ENCODE results near the gene PREB.

Gene PREB

GRCh38 chr2:27105981-27106380 lies 28.5 kb downstream of the PREB start:
- intact Hi-C loops (cut with DNase I) = no loop called here
- no peak for DNase-seq

- intact Hi-C loops (cut with DNase I) = no loop called here
Measured at GRCh38 chr2:27102329-27102728, 32.1 kb downstream of the PREB start.

GRCh38 chr2:27100036-27100435 lies 34.4 kb downstream of the PREB start:
- no peak for DNase-seq
- intact Hi-C loops (cut with DNase I) = no loop called here

More at GRCh38 chr2:27102329-27102728, 32.1 kb downstream of the PREB start:
- no peak for DNase-seq

- DNase-seq = no peak
- intact Hi-C loops (cut with DNase I) = loop anchor here (10.0 kb wide), 1 partner anchor 185 kb away; the partner anchor contains the start of gene TRIM54
Measured at GRCh38 chr2:27099334-27099955, 35.0 kb downstream of the PREB start.

DNA sequence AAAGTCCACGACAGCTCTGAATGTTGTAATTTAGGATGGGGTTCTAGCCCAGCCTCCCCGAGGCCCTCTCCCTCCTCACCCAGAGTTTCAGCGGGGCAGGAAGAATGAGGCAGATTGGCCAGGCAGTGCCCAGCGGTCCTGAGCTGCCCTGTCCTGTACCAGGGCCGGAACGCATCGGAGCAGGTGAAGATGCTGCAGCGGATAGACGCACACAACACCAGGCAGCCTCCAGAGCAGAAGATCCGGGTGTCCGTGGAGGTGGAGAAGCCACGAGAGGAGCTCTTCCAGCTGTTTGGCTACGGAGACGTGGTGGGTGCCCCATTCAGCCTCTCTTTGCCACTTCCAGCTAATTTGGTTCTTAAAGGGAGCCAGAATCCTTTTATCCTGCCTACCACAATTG lies 37.1 kb downstream of the PREB start:
- intact Hi-C loops (cut with DNase I) = loop anchor here (10.0 kb wide), 1 partner anchor 187 kb away; the partner anchor contains the start of gene TRIM54
- DNase-seq = no peak

GRCh38 chr2:27096748-27097297 lies 37.6 kb downstream of the PREB start:
- no peak for DNase-seq
- intact Hi-C loops (cut with DNase I) = loop anchor here (10.0 kb wide), 1 partner anchor 188 kb away; the partner anchor contains the start of gene TRIM54

GRCh38 chr2:27095745-27096651 lies 38.4 kb downstream of the PREB start:
- DNase-seq = peak; percentile 58 to 91 (median 80)
- intact Hi-C loops (cut with DNase I) = loop anchor here (10.0 kb wide), 1 partner anchor 189 kb away; the partner anchor contains the start of gene TRIM54

GRCh38 chr2:27095427-27095744 lies 39.0 kb downstream of the PREB start:
- intact Hi-C loops (cut with DNase I) = loop anchor here (10.0 kb wide), 1 partner anchor 189 kb away; the partner anchor contains the start of gene TRIM54
- no peak for DNase-seq

DNA sequence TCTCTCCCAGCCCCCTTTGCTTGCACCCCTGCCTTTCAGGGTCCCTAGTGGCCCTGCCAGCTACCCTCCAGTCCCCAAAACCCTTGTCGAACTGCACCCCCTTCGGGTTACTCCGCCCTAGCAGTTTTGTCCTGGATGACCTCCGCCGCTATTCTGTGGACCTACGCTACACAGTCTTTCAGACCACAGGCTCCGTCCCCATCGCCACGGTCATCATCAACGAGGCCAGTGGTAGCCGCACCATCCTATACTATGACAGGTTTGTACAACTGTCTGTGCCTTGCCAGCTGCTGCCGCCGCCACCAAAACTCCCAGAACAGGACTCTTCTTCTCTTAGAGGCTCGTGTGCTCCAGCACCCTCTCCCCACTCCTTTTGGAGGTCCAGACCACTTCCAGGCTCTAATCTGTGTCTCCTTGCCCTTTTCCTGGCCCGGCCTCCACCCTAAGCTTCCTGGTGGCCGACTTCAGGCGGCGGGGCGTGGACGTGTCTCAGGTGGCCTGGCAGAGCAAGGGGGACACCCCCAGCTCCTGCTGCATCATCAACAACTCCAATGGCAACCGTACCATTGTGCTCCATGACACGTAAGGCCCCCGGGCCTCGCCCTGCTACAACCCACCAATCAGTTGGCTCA lies 40.0 kb downstream of the PREB start:
- intact Hi-C loops (cut with DNase I) = loop anchor here (10.0 kb wide), 1 partner anchor 190 kb away; the partner anchor contains the start of gene TRIM54
- no peak for DNase-seq

GRCh38 chr2:27093430-27094352 lies 40.7 kb downstream of the PREB start:
- intact Hi-C loops (cut with DNase I) = loop anchor here (10.0 kb wide), 1 partner anchor 191 kb away; the partner anchor contains the start of gene TRIM54
- no peak for DNase-seq

GRCh38 chr2:27092696-27093429 lies 41.6 kb downstream of the PREB start:
- DNase-seq = no peak

GRCh38 chr2:27091746-27092695 lies 42.4 kb downstream of the PREB start:
- intact Hi-C loops (cut with DNase I) = loop anchor here (10.0 kb wide), 1 partner anchor 193 kb away; the partner anchor contains the start of gene TRIM54
- DNase-seq = no peak

More at GRCh38 chr2:27092696-27093429, 41.6 kb downstream of the PREB start:
- intact Hi-C loops (cut with DNase I) = loop anchor here (10.0 kb wide), 1 partner anchor 192 kb away; the partner anchor contains the start of gene TRIM54

DNA sequence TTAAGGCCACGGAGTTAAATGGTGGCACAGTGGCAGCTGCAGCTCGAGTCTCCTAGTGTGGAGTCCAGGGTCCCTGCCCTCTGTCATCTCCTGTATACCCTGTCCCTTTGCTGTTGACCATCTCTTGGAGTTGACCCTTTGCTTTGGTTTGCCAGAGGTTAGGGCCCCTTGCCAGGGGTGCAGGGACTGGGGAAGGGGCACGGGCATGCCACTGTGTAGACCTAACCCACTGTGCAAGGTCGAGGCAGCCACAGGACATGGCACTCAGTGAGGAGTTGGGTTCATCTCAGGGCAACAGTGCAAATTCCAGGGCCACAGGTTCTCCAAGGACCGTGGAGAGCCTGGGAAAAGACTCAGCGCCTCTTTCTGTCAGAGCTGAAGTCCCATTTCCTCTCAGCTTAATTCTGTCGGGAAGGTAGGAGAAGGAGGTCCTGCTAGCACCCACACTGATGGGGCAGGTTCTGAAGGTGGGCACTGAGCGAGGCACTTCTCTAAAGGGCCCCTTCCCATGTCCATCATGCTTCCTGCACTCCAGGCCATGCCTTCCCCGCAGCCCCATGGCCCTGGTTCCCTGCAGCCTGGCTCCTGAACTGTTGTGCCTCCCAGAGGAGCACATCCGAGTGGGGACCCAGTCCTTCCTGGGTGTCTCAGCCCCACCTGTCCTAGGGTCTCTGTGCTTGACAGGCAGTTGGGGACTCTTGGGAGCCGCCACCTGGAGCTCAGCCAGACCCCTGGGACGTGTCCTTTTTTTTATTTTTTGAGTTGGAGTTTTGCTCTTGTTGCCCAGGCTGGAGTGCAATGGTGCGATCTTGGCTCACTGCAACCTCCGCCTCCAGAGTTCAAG lies 45.1 kb downstream of the PREB start:
- DNase-seq = no peak
- intact Hi-C loops (cut with DNase I) = loop anchor here (5.0 to 10.0 kb wide), 3 partner anchors 37 to 127 kb away; partner anchors contain the start of genes AGBL5 and TMEM214

DNA sequence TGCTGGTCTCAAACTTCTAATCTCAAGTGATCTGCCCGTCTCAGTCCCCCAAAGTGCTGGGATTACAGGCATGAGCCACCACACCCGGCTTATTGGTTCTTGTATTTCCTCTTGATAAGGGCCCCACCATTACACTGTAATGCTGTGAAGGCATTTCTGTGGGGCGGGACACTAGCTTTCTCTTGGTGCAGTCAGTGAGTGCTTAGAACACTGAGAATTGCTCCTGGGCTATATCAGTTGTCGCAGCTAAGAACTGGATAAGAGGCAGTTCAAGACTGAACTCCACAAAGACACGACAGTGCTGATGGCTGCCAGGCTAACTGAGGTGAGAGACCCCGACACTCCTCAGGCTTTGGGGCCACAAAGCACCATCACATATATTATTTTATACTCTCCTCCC lies 45.8 kb downstream of the PREB start:
- DNase-seq = no peak
- intact Hi-C loops (cut with DNase I) = loop anchor here (5.0 to 10.0 kb wide), 3 partner anchors 36 to 126 kb away; partner anchors contain the start of genes AGBL5 and TMEM214

DNA sequence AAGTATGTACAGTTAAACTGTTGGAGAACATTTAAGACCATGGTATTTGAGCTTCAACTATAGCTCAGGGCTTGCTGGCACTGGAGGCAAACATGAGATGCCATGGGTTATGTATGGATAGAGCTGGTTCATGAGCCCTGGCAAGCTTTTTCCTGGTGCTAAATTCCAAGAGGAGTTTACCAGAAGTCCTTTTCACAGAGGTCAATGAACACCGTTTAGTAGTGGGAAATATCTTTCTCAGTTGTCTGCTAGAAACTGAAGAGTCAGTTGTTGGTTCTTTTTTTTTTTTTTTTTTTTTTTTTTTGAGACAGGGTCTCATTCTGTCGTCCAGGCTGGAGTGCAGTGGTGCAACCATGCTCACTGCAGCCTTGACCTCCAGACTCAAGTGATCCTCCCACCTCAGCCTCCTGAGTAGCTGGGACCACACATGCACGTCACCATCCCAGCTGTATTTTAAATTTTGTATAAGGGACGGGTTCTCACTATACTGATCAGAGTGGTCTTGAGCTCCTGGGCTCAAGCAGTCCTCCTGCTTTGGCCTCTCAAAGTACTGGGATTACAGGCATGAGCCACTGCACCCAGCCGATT lies 46.5 kb downstream of the PREB start:
- no peak for DNase-seq
- intact Hi-C loops (cut with DNase I) = loop anchor here (5.0 to 10.0 kb wide), 3 partner anchors 36 to 126 kb away; partner anchors contain the start of genes AGBL5 and TMEM214

All from head of caudate nucleus (tissue), 42 donors.